ENCODE results near the gene GAS2L3. TPM values are rescaled to one million over a fixed set of nuclear protein-coding genes. Genes with fewer than 3 reads are reported as not detected.

GAS2L3 gene
- polyA plus RNA-seq, 2 of the 4 experiments (the other 2 are of a cell fraction) = 7.1 to 17.2 TPM

DNA sequence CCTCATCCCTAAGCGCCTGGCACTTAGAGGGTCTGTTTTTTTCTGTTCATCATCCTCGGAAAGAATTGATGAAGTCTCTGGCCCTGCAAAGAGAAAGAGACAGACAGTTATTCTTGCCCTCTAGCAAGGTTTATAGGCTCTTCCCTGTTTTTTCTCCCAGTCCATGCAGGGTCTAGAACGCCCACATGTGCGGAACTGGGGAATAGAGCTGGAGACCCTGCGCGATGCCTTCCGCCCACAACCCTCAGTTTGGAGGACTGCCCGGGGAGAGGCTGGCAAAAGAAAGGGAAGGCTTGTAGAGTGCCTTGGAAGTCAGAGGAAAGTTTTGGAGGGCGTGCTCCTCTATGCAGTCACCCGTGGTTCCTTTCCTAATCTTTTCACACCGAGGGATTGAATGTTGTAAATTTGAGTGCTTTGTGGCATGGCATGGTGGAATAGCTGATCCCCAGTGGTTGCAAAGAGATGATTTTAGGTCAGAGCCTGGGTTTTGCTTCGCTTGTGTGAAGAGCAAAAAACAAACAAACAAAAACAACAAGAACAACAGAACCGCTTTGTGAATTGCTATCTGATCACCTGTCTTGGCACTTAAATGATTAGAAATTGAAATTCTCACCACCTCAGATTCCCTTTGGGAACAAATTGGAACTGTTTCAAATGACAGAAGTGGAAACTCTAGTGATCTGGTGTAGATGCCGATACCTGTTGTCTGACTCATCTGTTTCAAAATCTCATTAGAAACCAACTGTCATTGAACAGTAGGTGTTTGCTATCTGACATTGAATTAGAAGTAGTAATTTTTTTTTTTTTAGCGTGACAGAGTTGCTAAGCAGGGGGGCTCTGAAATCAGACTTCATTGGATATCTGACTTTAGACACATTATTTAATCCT is 947 bp downstream of the GAS2L3 start:
- Histone ChIP-seq H3K27ac (peak overlapping the region; percentile 74 to 86), H3K4me2 (peak overlapping the region; percentile 98), H3K4me1 (peaks cover 27% of the 10 kb centered on the region), H3K9me3 (no peaks in the 10 kb centered on the region), H3K4me3 (peak overlapping the region; percentile 86)
- CTCF ChIA-PET = no interaction called here
- DNase-seq (ENCODE audit: low read depth in 1 of 2, low spot score in 1 of 2) = peak; percentile 7 to 10
- POLR2A ChIA-PET = no interaction called here
- TF ChIP-seq, protein P1, sequence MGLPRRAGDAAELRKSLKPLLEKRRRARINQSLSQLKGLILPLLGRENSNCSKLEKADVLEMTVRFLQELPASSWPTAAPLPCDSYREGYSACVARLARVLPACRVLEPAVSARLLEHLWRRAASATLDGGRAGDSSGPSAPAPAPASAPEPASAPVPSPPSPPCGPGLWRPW (IDR thresholded peaks at IDR 0.05) = no peak
- TF ChIP-seq MYC (IDR thresholded peaks at IDR 0.05; ENCODE audit: borderline replicate concordance, low read length) = no peak
- TF ChIP-seq, protein P2, sequence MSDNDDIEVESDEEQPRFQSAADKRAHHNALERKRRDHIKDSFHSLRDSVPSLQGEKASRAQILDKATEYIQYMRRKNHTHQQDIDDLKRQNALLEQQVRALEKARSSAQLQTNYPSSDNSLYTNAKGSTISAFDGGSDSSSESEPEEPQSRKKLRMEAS (IDR thresholded peaks at IDR 0.05) = no peak
- TF ChIP-seq KDM5A (IDR thresholded peaks at IDR 0.05) = no peak
- TF ChIP-seq FOXS1 (CRISPR knock-in tag; IDR thresholded peaks at IDR 0.05) = no peak
- TF ChIP-seq MAZ (IDR thresholded peaks at IDR 0.05; ENCODE audit: borderline replicate concordance, low read depth, low read length) = no peak
- TF ChIP-seq TFCP2L1 (CRISPR knock-in tag; IDR thresholded peaks at IDR 0.05) = no peak
- TF ChIP-seq, protein P3, sequence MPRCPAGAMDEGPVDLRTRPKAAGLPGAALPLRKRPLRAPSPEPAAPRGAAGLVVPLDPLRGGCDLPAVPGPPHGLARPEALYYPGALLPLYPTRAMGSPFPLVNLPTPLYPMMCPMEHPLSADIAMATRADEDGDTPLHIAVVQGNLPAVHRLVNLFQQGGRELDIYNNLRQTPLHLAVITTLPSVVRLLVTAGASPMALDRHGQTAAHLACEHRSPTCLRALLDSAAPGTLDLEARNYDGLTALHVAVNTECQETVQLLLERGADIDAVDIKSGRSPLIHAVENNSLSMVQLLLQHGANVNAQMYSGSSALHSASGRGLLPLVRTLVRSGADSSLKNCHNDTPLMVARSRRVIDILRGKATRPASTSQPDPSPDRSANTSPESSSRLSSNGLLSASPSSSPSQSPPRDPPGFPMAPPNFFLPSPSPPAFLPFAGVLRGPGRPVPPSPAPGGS (IDR thresholded peaks at IDR 0.05) = no peak
- no peak for TF ChIP-seq HOXA7 (CRISPR knock-in tag; IDR thresholded peaks at IDR 0.05)
- TF ChIP-seq RARB (CRISPR knock-in tag; IDR thresholded peaks at IDR 0.05) = no peak
- no peak for TF ChIP-seq FOSL2 (IDR thresholded peaks at IDR 0.05)
- no peak for TF ChIP-seq FOSL2 (CRISPR knock-in tag; IDR thresholded peaks at IDR 0.05)
- TF ChIP-seq BHLHE40 (IDR thresholded peaks at IDR 0.05; ENCODE audit: low read depth, low read length) = no peak
- TF ChIP-seq TP53 (CRISPR knock-in tag; IDR thresholded peaks at IDR 0.05) = no peak
- no peak for TF ChIP-seq ZC3H11A (IDR thresholded peaks at IDR 0.05)
- TF ChIP-seq NFE2L2 (conservative IDR thresholded peaks at IDR 0.05; ENCODE audit: low read length) = no peak
- ATAC-seq = peak; percentile 44 to 54
- WGBS (ENCODE audit: missing lambda C conversion rate) = 23% methylated on average over 15 of the region's 15 CpGs
- no peak for FAIRE-seq

DNA sequence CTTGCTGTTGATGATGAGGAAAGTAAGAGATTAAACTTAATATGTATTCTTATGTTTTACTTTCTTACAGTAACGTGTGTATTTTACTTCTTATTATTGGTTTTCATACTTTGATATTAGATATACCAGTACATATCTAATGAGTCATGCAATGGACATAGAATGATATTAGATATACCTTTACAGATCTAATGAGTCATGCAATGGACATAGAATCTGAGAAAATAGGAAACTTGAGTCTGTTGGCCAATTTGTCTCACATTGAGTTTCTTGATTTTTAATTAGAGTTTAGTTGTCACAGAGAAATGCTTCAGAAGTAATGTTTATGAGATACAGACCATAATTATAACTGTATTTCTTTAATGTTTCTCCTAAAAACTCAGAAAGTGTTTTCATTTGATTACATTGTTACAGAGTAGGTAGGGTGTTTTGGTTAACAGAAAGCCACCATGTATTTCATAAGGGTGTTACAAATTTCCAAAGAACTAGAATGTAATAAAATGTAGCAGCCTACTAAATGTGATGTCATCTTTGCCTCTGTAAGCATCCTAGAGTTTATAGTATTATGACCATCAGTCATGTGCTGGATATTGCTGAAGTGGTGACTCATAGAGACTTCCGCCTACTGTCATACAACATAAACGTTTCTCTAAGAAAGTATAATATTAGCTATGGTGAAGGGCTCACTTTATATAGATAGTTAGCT is 3.0 kb downstream of the GAS2L3 start:
- FAIRE-seq = peak; percentile 43

More for the DNA sequence above, 3.0 kb downstream of the GAS2L3 start:
- ChIA-PET POLR2A (no interaction called here), CTCF (interaction anchor here (2.1 kb wide), 1 partner anchor 21 kb away, joined by 5 read pairs; no protein-coding TSS in a partner anchor)
- DNase-seq (ENCODE audit: low read depth in 1 of 2, low spot score in 1 of 2) (peak; percentile 28 to 50), ATAC-seq (0 out of 6 replicates have a peak, but pooled peaks of 1 of the 2 experiments have one; percentile 44)
- H3K4me3 ChIP-seq = no peak overlapping the region
- peak overlapping the region; percentile 30; the same call in 2 of the 3 replicates for H3K4me2 ChIP-seq
- H3K27ac ChIP-seq = no peak overlapping the region
- WGBS (ENCODE audit: missing lambda C conversion rate) = 48% methylated on average over 3 of the region's 3 CpGs
- H3K9me3 ChIP-seq = no peaks in the 10 kb centered on the region
- no peak for TF ChIP-seq RAD21 (conservative IDR thresholded peaks at IDR 0.05 in 1 of 2, IDR thresholded peaks at IDR 0.05 in 1 of 2)
- TF ChIP-seq, protein P4, sequence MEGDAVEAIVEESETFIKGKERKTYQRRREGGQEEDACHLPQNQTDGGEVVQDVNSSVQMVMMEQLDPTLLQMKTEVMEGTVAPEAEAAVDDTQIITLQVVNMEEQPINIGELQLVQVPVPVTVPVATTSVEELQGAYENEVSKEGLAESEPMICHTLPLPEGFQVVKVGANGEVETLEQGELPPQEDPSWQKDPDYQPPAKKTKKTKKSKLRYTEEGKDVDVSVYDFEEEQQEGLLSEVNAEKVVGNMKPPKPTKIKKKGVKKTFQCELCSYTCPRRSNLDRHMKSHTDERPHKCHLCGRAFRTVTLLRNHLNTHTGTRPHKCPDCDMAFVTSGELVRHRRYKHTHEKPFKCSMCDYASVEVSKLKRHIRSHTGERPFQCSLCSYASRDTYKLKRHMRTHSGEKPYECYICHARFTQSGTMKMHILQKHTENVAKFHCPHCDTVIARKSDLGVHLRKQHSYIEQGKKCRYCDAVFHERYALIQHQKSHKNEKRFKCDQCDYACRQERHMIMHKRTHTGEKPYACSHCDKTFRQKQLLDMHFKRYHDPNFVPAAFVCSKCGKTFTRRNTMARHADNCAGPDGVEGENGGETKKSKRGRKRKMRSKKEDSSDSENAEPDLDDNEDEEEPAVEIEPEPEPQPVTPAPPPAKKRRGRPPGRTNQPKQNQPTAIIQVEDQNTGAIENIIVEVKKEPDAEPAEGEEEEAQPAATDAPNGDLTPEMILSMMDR (IDR thresholded peaks at IDR 0.05) = no peak
- TF ChIP-seq FOSL2 (IDR thresholded peaks at IDR 0.05) = no peak
- TF ChIP-seq FOSL2 (CRISPR knock-in tag; IDR thresholded peaks at IDR 0.05) = peak; percentile 91
- no peak for TF ChIP-seq CEBPB (IDR thresholded peaks at IDR 0.05)
- peak; percentile 43; the same call in 1 of the 2 replicates for TF ChIP-seq BHLHE40 (IDR thresholded peaks at IDR 0.05; ENCODE audit: low read depth, low read length)
- TF ChIP-seq JUNB (IDR thresholded peaks at IDR 0.05) = peak; percentile 38
- peaks cover 27% of the 10 kb centered on the region for H3K4me1 ChIP-seq
